SK-MEL-5 (cell line): ENCODE measurements around the gene LY6G6C. TPM values are rescaled to one million over a fixed set of nuclear protein-coding genes. Genes with fewer than 3 reads are reported as not detected.
A peak's percentile ranks its signal among the peaks of the same experiment; 100 is the strongest.

Experiments used
- DNase-seq: peaks from one replicate; pipeline ENCODE4 v3.0.0-alpha.2; 2016; ENCODE audit warnings: low read depth, low spot score
- in situ Hi-C: cut with HindIII; loops from 2 replicates; pipeline ENCODE4 v1.10.0; 2016; ENCODE audit warnings: low sequenced_read_pairs, high pct_unique_total_duplicates, low pct_unique_long_range_greater_than_20kb
- total RNA-seq: library from RNA; depleted of rRNA; stranded (reverse); fragments of >200 nt; shearing (Covaris generic); gene quantifications from 2 replicates; pipeline ENCODE4 v1.2.3, GENCODE V29; 2014

LY6G6C gene
- total RNA-seq, 1 experiment from 2014 or later: not detected

DNA sequence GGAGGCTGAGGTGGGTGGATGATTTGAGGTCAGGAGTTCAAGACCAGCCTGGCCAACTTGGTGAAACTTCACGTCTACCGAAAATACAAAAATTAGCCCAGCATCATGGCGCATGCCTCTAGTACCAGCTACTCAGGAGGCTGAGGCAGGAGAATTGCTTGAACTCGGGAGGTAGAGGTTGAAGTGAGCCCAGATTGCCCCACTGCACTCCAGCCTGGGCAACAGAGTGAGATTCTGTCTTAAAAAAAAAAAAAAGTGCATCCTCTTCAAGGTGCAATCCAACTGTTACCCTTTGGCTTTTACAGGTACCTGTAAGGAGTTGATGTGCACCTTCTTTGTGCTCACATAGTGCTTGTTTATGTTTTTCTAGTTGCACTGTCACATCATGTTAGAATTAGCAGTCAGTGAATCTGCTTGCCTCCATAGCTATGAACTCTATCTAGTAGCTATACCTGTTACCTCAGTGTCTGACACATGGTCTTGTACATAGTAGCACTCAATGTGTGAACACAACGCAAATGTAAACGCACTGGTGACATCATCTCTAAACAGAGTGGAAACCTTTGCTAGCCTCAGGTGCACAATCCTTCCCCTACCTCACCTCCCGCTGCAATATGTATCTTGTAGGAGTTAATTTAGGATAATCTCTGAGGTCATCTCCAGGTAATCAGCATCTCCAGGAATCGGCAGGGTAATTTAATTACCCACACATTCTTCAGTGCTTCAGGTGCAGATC, 27.9 kb upstream of the LY6G6C start:
- in situ Hi-C loops: no loop called here
- no peak for DNase-seq

DNA sequence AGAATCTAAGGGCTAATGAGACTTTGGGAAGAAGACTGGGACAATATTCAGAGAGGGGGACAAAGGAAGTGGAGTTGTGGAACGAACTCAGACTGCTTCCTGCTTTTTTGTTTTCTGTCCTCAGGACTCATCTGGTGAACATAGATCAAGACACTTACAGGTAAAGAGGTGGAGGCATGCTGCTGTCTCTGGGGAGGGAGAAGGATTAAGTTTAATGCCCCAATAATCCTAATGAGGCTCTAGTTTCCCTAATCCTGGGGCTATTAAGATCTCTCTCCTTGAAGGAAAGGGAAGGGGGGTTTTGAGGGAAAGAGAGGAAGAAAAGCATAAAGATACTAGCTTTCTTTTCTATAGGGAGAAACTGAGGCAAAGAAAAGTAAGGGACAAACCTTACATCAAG, 22.9 kb upstream of the LY6G6C start:
- in situ Hi-C loops: no loop called here
- no peak for DNase-seq

DNA sequence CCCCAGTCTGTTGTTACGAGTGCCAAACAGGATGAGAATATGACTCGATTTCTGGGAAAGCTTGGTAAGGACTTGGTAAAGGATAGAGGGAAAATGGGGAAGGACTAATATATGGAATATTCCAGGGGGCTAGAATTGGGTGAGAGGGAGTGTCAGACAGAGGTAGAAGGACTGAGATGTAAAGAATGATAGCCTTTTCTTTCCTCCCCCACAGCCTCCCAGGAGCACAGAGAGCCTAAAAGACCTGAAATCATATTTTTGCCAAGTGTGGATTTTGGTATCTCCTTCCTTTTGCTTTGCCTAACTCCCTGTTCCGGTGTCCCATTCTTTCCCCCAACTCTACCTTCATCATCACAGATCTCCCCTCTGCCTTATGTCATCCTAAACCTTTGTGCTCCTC, 21.3 kb upstream of the LY6G6C start:
- no peak for DNase-seq
- in situ Hi-C loops: no loop called here

DNA sequence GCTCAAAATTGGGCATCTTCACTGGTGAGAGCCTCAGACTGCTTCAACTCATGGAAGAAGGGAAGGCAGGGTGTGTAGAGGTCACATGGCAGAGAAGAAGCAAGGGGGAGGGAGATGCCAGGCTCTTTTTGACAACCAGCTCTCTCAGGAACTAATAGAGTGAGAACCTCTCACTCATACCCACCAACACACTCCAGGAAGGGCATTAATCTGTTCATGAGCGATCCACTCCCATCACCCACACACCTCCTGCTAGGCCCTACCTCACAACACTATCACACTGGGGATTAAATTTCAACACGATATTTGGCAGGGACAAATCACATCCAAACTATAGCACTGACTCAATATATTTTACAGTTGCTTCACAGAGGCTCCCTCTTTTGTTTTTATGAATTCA, 20.3 kb upstream of the LY6G6C start:
- DNase-seq: no peak
- in situ Hi-C loops: no loop called here

DNA sequence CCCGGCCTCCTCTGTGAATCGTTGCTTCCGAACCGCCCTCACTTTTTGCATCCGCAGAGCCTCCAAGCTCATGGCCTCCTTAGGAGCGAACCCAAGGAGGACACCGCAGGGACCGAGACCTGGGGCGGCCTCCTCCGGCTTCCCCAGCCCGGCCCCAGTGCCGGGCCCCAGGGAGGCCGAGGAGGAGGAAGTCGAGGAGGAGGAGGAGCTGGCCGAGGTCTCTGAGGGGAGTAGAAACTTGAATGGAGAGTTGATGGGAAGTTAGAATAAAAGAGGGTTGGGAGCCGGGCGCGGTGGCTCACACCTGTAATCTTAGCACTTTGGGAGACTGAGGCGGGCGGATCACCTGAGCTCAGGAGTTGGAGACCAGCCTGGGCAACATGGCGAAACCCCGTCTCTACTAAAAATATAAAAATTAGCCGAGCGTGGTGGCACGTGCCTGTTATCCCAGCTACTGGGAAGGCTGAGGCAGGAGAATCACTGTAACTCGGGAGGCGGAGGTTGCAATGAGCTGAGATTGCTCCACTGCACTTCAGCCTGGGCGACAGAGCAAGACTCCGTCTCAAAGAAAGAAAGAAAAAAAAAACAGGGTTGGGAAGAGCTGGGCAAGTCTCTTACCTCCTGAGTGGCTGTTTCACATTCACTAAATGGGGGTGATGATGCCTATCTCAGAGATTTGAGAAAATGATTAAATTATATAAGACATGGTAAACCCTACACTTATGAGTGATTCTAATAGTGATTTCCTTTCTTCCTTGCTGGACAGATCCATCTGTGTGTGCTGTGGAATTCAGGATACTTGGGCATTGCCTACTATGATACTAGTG, 19.1 kb upstream of the LY6G6C start:
- DNase-seq: no peak
- in situ Hi-C loops: no loop called here

DNA sequence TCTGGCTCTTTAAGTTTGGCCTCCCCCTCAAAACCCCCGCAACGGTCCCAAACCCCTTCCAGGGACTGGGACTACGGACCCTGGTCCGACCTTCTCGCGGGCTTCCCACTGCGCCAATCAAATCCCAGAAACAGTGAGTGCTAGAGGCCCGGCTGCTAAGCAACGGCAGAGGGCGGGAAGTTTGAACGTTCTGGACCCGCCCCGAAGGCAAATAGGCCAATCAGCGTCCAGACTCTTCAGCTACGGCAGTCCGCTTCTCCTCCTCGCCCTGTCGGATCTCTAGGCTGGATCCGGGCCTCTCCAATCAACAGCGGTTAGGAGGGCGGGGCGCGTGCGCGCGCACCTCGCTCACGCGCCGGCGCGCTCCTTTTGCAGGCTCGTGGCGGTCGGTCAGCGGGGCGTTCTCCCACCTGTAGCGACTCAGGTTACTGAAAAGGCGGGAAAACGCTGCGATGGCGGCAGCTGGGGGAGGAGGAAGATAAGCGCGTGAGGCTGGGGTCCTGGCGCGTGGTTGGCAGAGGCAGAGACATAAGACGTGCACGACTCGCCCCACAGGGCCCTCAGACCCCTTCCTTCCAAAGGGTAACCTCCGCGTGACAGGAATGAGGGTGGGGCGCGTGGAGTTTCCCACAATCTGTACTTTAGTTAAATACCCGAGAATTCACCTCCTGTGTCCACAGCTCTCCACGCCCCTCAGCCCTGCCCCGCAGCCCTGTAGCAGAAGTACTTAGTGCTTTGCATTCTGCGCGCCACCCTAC, 18.3 kb upstream of the LY6G6C start, which contains the start of gene MSH5:
TSS of gene MSH5 (plus strand) at position 367 of the 758 bp plus-strand sequence. CDS start 462 bp downstream, outside the sequence.
- in situ Hi-C loops: no loop called here
- peak; percentile 99 for DNase-seq

DNA sequence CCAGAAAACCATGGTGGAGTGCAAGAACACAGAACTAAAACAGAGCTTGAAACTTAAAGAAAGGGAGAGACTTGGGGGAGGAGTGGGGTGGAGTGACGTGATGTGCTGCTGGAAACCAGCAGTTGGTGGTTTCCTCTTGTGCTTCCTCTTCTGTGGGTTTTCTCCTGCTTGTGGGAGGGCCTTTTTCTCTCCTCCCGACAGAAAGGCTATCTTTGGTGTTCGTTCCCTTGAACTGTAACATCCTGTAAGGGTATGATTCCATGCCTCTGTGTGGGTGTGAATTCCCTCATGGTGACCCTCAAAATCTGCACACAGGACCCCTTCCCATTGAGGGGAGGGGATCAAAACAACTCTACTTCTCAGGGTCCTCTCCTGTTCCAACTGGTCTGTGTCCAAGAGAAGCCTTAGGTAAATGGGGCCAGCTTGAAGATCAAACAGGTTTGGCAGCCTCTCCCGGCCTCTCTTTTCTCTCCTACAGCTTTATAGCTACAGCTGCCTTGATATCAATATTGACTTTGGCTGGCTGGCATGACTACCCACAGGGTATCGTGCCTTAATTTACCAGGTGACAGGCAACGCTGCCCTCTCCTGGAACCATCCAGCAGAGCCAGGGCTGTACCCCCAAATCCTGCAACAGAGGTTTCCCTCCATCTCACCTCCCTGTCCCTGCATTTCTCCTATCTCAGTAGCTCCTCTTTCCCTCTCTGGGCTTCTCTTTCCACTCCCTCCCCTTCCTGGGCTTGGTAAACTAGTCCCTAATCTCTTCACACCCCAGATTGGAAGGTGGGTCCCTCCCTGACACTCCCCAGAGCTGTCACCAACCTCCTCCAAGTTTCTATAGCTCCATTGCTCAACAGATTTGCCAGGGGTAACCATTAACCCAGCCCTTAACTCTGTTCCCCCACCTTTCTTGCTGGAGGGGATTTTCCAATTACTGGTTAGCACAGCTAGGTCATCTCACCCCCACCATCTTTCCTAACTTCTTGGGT, 16.7 kb upstream of the LY6G6C start:
- in situ Hi-C loops: no loop called here
- DNase-seq: peak; percentile 65

DNA sequence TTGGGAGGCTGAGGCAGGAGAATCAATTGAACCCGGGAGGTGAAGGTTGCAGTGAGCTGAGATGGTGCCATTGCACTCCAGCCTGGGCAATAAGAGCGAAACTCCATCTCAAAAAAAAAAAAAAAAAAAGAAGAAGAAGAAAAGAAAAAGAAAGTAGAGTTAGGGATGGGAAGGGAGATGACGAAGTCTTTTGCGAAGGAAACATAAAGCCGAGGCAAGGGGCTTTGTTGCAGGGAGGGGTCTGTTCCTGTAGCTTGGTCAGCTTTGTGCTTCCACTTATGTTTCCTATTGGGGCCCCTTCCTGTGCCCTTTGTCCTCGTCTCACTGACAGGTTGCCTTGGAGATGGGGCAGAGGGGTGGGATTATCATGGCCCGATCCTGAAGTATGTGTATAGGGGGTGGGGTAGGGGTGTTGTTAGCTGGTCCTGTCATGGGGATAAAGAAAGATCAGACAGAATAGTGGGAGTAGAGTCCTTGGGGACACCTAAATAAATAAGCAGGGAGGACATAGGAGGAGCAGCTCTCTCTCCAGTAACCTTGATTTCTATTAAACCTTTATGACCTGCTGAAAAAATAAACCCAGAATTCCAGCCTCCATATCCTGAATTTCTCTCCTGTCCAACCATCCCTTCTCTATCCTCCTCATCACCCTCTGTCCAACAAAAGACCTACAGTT, 15.9 kb upstream of the LY6G6C start:
- no peak for DNase-seq
- in situ Hi-C loops: no loop called here

DNA sequence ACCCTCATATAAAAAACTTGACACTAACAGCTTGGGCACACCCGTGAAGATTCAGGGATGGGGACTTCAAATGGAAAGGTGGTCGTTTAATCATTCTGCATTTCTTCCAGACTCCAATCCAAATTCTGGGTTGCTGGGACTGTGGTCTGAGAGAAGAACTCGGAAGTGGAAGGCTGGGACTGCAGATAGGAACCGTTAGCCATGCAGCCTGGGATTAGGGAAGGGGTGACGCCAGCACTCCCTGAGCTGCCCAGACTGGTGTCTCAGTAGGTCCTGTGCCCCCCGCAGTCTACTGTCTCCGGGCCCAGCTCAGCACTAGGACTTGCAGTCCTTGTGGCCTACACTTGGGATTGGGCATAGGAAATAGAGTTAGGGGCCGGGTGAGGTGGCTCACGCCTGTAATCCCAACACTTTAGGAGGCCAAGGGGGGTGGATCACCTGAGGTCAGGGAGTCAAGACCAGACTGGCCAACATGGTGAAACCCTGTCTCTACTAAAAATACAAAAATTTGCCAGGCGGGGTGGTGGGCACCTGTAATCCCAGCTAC, 15.3 kb upstream of the LY6G6C start:
- in situ Hi-C loops: no loop called here
- no peak for DNase-seq

DNA sequence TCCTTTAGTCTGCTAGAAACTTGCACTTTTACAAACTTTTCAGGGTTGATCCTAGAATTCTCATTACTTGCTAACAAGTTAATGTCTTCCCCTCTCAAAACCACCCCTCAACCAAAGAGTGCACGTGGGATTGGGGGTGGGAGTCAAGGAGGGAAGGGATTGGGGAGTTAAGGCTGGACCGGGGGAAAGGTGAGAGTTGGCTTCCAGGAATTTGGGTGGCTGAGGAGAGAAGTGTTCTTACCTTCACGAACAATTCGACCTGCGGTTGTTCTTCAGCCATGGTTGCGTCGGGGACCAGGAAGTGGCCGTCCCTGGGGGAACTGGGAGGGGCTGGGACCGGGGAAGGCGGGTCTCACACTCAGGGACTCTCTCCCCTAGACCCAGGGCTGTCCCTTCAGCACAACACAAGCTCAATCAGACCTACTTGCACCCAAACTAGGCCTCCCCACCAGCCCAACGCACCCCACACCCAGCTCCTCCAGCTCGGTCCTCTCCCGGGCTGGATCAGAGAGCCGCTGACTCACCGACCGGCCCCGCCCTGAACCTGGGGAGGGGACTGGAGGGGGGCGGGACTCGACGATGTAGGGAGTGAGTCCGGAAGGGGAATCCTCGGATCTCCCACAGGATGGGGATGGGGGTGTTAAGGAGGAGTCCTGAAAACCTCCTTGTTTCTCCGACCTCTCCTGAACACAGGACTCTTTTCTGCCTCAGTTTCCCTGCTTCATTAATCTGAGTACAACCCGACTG, 14.6 kb upstream of the LY6G6C start, which contains the start of gene CLIC1:
TSS of gene CLIC1 (minus strand) at position 510 of the 747 bp plus-strand sequence. CDS start at position 280, 230 bp downstream.
- DNase-seq: peak; percentile 74
- in situ Hi-C loops: no loop called here

DNA sequence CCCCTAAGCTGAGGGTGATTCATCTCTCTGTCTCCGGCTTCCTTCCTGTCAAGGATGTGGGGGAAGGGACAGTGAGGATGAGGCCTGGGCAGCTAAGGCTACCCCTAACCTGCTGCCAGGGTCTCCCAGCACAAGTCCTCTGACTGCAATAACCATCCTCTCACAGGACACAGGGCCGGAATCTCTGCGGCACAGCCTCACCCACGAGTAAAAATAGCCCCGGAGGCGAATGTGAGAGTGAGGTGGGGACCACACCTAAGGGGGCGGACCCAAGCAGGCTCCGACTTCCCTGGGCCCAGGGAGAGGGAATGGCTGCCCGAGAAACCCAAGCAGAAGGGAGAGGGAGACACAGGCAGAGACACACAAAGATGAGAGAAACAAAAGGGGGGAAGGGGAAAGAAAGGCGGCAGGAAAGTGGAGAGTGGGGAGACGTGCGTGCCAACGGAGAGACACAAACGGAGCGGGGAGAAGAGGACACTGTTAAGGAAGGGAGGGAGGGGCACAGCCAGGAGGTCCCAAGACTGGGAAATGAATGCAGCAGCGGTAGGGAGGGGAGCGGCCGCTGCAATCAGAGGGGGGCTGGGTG, 13.4 kb upstream of the LY6G6C start:
- in situ Hi-C loops: no loop called here
- DNase-seq: peak; percentile 39

DNA sequence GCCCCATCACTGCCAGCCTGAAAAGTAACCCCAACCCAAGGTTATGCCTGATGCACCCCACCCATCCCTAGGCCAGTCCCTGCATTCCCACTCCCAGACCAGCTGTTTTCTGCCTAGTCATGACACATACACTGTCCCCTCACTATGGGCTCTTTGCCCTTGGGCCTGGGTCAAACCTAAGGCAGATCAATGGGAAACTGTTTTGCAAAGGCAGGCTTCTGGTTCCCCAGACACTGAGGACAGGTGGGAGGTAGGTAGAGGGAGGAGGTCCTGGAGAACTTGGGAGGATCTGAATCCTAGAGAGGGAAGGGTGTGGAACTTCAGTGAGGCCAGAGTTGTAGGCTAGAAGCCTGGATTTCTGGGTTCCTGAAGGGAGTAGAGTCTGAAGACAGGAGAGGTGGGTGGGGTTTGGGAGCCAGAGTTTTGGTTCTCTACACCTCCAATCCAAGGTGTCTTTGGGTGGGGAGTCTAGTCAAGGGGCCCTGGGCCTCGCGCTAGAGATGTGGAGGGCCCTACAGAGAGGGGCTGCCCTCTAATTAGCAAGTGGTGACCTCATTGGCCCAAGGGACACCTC, 12.8 kb upstream of the LY6G6C start:
- in situ Hi-C loops: no loop called here
- DNase-seq: no peak

DNA sequence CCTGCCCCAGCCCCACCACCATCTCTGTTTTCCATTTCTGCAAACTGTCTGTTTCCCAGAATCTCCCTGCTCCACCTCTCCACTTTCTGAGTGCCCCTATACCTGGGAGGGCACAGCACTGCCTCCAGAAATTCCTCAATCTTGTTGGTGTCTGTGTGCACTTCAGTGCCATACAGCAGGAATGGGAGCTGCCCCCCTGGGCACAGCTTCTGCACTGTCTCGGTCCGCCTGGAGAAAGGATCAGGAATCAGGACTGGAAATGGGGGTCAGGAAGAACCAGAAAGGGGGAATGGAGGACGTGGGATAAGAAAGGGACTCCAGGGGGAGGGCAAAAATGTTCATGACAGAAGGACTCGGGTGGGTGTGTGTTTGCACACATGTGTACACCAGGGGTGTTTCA, 12.2 kb upstream of the LY6G6C start:
- no peak for DNase-seq
- in situ Hi-C loops: no loop called here

DNA sequence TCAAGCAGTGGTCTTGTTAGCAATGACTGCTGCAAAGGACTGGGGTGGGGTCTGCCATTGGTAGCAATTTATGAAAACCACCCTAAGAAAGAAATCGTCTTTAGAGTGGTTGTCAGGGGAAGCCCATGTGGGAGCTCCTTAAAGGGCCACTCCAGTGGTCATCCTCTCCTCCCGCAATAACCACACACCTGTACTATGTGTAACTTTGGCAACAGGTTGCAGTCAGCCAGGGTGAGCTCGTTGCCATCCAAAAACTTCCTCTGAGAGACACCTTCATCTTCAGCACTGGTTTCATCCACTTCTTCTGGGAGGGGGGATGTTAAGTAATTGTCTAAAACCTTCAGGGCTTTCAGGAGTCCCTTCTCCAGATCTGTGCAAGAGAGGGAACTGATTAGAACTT, 10.5 kb upstream of the LY6G6C start:
- no peak for DNase-seq
- in situ Hi-C loops: no loop called here

DNA sequence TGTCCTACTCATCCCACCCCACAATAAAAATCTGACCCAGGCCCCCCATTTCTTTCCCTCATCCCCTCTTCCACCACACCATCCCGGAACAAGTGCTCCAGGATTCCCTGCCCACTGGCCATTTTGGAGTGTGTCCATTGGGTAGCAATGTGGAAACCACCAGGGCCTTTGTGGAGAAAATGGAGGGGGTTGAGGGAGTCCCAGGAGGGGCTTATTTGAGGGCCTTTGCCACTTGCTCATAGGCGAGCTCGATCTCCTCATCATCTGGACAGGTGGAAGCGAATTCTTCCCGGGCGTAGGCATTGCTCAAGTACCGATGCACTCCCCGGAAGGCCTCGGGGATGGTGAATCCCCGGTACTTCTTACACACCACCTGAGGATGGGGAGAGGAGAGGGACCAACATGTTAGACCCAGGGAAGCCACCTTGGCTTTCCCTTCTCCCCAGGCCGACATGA, 9.1 kb upstream of the LY6G6C start:
- in situ Hi-C loops: no loop called here
- DNase-seq: no peak
